PC-3 (cell line): ENCODE results near the gene ZNF628. TPM values are rescaled to one million over a fixed set of nuclear protein-coding genes. Genes with fewer than 3 reads are reported as not detected.

ENCODE experiments used
- ATAC-seq: fragments of 200-7000 bp; cut with Tn5 transposase; 2 replicates; pipeline ENCODE4 v1.9.1; 2020; ENCODE audit warnings: mild to moderate bottlenecking, moderate library complexity
- BruUV-seq: library from RNA; stranded (reverse); fragments of 400-500 nt; replicated peaks from 2 replicates; lab custom pipeline; 2021; lab: Mats Ljungman, UMichigan
- CTCF ChIA-PET: fragments of 300-600 bp; sonication (Branson Sonifier 250); formaldehyde crosslinking; loops from one replicate; lab custom pipeline; 2022; ENCODE audit warnings: antibody characterized with exemption; lab: Charles Lee
- POLR2A ChIA-PET: fragments of 300-600 bp; sonication (Branson Sonifier 250); formaldehyde crosslinking; loops from one replicate; lab custom pipeline; 2022; ENCODE audit warnings: antibody characterized with exemption; ENCODE audit not compliant: unreplicated experiment; lab: Charles Lee
- DNase-seq: peaks from one replicate; pipeline ENCODE4 v3.0.0-alpha.2; 2015
- H2AFZ ChIP-seq: fragments of 300-600 bp; sonication (generic); 2 replicates; pipeline ENCODE4 v1.6.0; 2016; ENCODE audit warnings: antibody characterized with exemption, low read length
- H3F3A ChIP-seq: fragments of 300-600 bp; sonication (generic); one replicate; pipeline ENCODE4 v1.6.0; 2017; ENCODE audit warnings: antibody characterized with exemption, low read length, control low read depth, mild to moderate bottlenecking; ENCODE audit not compliant: unreplicated experiment
- H3K27ac ChIP-seq: fragments of 300-600 bp; sonication (generic); 2 replicates; pipeline ENCODE4 v1.5.1; 2016; ENCODE audit warnings: mild to moderate bottlenecking, low read length
- H3K27me3 ChIP-seq: fragments of 300-600 bp; sonication (generic); 2 replicates; pipeline ENCODE4 v1.6.1; 2016; ENCODE audit warnings: low read length, mixed read lengths
- H3K36me3 ChIP-seq: fragments of 300-600 bp; sonication (generic); 2 replicates; pipeline ENCODE4 v1.6.1; 2016; ENCODE audit warnings: low read depth, mixed run types, low read length, mixed read lengths
- H3K4me1 ChIP-seq: fragments of 300-600 bp; sonication (generic); 2 replicates; pipeline ENCODE4 v1.5.1; 2016; ENCODE audit warnings: low read length; ENCODE audit not compliant: insufficient read depth
- H3K4me2 ChIP-seq: fragments of 300-600 bp; sonication (generic); 2 replicates; pipeline ENCODE4 v1.6.0; 2016; ENCODE audit warnings: low read length
- H3K4me3 ChIP-seq: fragments of 300-600 bp; sonication (generic); 2 replicates; pipeline ENCODE4 v1.5.1; 2016; ENCODE audit warnings: mild to moderate bottlenecking, low read length, mixed read lengths
- H3K79me2 ChIP-seq: fragments of 300-600 bp; sonication (generic); 2 replicates; pipeline ENCODE4 v1.6.1; 2017; ENCODE audit warnings: low read length, mixed read lengths
- H3K9ac ChIP-seq: fragments of 300-600 bp; sonication (generic); 2 replicates; pipeline ENCODE4 v1.6.0; 2016; ENCODE audit warnings: mild to moderate bottlenecking, low read length
- H3K9me2 ChIP-seq: fragments of 300-600 bp; sonication (generic); replicated peaks from 2 replicates; pipeline ENCODE4 v1.6.1; 2016; ENCODE audit warnings: mixed run types, low read length, mixed read lengths
- H3K9me3 ChIP-seq: fragments of 300-600 bp; sonication (generic); 2 replicates; pipeline ENCODE4 v1.6.1; 2016; ENCODE audit warnings: low read length, mixed read lengths
- H4K20me1 ChIP-seq: fragments of 300-600 bp; sonication (generic); 2 replicates; pipeline ENCODE4 v1.6.1; 2016; ENCODE audit warnings: low read length, mixed read lengths
- CTCF ChIP-seq: fragments of 300-600 bp; sonication (generic); conservative IDR thresholded peaks from 2 replicates; pipeline ENCODE4 v1.5.1; 2017; ENCODE audit warnings: antibody characterized with exemption, low read depth, mild to moderate bottlenecking, low read length
- EZH2 ChIP-seq: fragments of 300-600 bp; sonication (generic); IDR thresholded peaks from one replicate; pipeline ENCODE4 v1.6.1; 2017; ENCODE audit warnings: antibody characterized with exemption, mild to moderate bottlenecking, low read length; ENCODE audit not compliant: unreplicated experiment
- EZH2phosphoT487 ChIP-seq: fragments of 300-600 bp; sonication (generic); IDR thresholded peaks from 2 replicates; pipeline ENCODE4 v1.6.1; 2018; ENCODE audit warnings: mild to moderate bottlenecking, antibody characterized with exemption, low read length, borderline replicate concordance
- intact Hi-C: fragments of 100-400 bp; cut with micrococcal nuclease; formaldehyde crosslinking; loops from 2 replicates; pipeline ENCODE4 v1.9.0; 2023
- total RNA-seq: library from RNA; depleted of rRNA; stranded (reverse); fragments of >200 nt; gene quantifications from 2 replicates; pipeline ENCODE4 v1.2.3, GENCODE V29; 2014

ZNF628 gene
- total RNA-seq, 1 experiment from 2014 or later, result 11.8 TPM

DNA sequence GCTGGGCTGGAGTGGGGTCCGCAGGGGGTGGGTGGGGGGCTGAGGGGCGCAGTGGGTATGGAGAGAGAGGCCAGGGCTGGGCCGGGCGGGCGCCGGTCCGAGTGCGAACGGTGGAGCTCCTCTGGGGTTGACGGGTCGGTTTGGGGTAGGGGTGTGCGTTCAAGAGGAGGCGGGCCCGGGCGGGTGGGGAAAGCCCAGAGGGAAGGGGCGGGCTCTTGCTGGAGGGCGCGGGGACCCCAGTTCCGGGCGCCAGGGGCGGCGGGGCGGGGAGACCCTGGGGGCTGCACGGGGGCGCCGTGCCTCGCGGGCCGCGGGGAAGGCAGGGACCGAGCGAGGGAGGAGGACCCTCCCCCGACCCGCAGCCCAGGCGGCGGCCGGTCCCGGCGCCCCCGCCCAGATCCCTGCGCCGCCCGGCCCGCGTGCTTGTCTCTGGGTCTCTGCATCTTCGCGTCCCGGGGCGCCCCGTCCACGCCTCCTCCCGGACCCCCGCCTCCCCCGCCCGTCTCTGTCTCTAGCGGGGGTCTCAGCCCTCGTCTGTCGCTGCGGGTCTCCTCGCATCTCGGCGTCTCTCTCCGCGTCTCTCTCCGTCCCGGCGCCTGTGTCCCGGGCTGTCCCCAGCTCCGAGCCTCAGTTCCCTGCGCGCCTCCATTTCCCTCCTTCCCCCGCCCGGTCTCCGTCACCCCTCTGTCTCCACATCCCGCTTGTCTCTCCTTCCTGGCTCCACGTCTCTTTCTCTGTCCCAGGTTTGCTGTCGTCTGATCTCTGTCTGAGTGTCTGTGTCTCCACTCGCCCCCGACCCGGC is 25.1 kb upstream of the ZNF628 start:
- Histone ChIP-seq H3F3A (no peaks in the 10 kb centered on the region), H2AFZ (no peak overlapping the region), H3K4me3 (no peak overlapping the region), H3K79me2 (no peaks in the 10 kb centered on the region), H3K27ac (no peak overlapping the region), H4K20me1 (no peaks in the 10 kb centered on the region), H3K9ac (no peak overlapping the region), H3K4me2 (no peak overlapping the region), H3K27me3 (peaks cover 20% of the 10 kb centered on the region), H3K36me3 (peaks cover 10% of the 10 kb centered on the region; the same call in 1 of the 2 replicates), H3K9me3 (no peaks in the 10 kb centered on the region), H3K4me1 (no peaks in the 10 kb centered on the region), H3K9me2 (no peaks in the 10 kb centered on the region)
- BruUV-seq, result no TSS peak
- POLR2A ChIA-PET, result interaction anchor here (0.6 kb wide), 1 partner anchor 172 kb away, joined by 9 read pairs; no protein-coding TSS in a partner anchor
- DNase-seq (no peak), ATAC-seq (no peak)
- TF ChIP-seq EZH2phosphoT487, result peak; percentile 18; the same call in 1 of the 2 replicates
- TF ChIP-seq CTCF, result no peak
- peak; percentile 96 for TF ChIP-seq EZH2
- intact Hi-C loops, result no loop called here
- CTCF ChIA-PET, result no interaction called here

- POLR2A ChIA-PET, result no interaction called here
Measured at GRCh38 chr19:55451965-55452748, 24.3 kb upstream of the ZNF628 start.

More at GRCh38 chr19:55451965-55452748, 24.3 kb upstream of the ZNF628 start:
- Histone ChIP-seq H3K4me2 (no peak overlapping the region), H3K9me3 (no peaks in the 10 kb centered on the region), H4K20me1 (no peaks in the 10 kb centered on the region), H3K79me2 (no peaks in the 10 kb centered on the region), H3K9ac (no peak overlapping the region), H3K36me3 (peaks cover 12% of the 10 kb centered on the region; the same call in 1 of the 2 replicates), H3K4me3 (no peak overlapping the region), H2AFZ (no peak overlapping the region), H3K9me2 (no peaks in the 10 kb centered on the region), H3F3A (no peaks in the 10 kb centered on the region), H3K27ac (no peak overlapping the region), H3K27me3 (peaks cover 17% of the 10 kb centered on the region), H3K4me1 (no peaks in the 10 kb centered on the region)
- TF ChIP-seq EZH2, result no peak
- no peak for TF ChIP-seq EZH2phosphoT487
- TF ChIP-seq CTCF, result no peak
- intact Hi-C loops, result no loop called here
- ATAC-seq, result no peak
- BruUV-seq, result no TSS peak
- CTCF ChIA-PET, result no interaction called here
- no peak for DNase-seq
